Left kidney (tissue), 2 donors: ENCODE data around the gene DUSP22. TPM values are rescaled to one million over a fixed set of nuclear protein-coding genes. Genes with fewer than 3 reads are reported as not detected.
A peak's percentile ranks its signal among the peaks of the same experiment; 100 is the strongest.
"Not testable (repeated sequence)": the region's sequence is repeated elsewhere in the genome, so short reads cannot be mapped to it uniquely, and the experiment has no call there.

Experiments used
- DNase-seq: peaks from one replicate; pipeline ENCODE4 v3.0.0-alpha.2; 2013
- polyA plus RNA-seq: library from polyadenylated mRNA; unstranded; fragments of 120-200 nt; gene quantifications from one replicate; pipeline ENCODE4 v1.2.1, GENCODE V29; 2013; ENCODE audit not compliant: insufficient read length

DUSP22 gene
- polyA plus RNA-seq, 1 donor: 21.2 TPM

GRCh38 chr6:278494-278893, 13.8 kb upstream of the DUSP22 start:
- DNase-seq: no peak

- DNase-seq: no peak
Observed at GRCh38 chr6:279341-280029, 12.8 kb upstream of the DUSP22 start.

- DNase-seq: no peak
Observed at GRCh38 chr6:280775-281468, 11.4 kb upstream of the DUSP22 start.

DNA sequence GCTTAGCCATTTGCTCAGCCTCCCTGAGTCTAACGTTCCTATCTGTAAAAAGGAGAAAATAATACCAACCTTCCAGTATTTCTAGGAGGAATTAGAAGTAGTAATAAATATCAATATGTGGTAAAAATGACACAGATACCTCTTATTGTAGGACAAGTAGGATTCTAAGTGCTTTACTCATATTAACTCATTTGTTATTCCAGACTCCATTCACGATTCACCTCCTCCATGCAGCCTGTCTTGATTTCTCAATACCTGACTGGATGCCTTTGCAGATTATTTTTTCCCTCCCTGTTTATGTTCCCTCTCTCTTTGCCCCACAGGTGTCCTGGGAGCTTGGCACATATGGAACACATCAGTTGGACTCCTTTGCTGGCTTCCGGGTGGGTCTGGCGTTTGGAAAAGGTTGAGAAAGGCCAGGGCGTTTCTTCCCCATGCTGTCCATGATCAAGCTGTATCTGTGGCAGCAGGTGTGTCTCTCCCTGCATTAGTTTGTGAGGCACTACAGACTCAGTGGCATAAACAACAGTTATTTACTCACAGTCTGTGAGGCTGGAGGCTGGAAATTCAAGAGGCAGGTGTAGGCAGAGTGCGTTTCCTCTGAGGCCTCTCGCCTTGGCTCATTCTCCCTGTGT, 10.7 kb upstream of the DUSP22 start:
- no peak for DNase-seq

- DNase-seq: no peak
Observed at GRCh38 chr6:282177-282866, 10.0 kb upstream of the DUSP22 start.

DNA sequence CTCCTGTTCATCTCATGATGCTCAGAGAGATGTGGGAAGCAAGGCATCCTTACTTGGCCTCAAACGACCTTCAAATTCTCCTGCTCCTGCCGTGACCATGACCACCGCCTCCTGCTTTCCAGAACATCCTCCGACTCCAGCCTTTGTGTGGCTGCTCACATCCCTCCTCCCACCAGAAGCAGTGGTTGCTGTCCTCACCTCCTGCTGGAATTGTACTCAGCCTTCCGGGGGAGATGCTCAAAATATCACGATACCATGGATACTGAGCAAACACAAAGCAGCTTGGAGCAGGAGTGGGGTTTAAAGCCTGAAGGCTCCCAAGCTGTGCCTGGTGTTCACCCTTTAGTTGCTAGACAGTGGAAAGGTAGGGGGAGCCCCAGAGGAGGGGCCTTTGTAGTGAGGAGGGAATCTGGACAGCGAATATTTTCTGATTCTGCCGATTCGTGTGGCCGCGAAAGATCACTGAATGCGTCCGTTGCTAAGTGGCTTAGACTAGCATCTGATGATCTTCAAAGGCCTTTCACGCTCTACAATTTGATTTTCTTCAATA, 9.3 kb upstream of the DUSP22 start:
- no peak for DNase-seq

DNA sequence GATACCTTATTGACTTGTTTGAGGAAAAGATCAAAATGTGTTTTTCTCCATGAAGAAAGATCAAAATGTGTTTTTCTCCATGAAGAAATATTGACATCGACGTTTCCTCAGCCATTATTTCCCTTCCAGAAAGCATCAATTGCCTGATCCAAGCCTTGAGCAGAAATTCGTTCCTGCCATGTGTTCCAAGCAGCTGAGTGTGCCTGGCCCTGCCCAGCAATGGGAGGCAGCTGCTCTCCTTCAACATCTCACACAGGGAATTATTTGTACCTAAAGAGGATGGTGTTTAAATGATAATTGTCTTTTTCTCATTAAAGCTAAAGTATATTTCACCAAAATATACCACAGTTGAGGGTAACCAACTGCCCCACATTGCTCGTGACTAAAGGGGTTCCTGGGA, 7.8 kb upstream of the DUSP22 start:
- DNase-seq: no peak

DNA sequence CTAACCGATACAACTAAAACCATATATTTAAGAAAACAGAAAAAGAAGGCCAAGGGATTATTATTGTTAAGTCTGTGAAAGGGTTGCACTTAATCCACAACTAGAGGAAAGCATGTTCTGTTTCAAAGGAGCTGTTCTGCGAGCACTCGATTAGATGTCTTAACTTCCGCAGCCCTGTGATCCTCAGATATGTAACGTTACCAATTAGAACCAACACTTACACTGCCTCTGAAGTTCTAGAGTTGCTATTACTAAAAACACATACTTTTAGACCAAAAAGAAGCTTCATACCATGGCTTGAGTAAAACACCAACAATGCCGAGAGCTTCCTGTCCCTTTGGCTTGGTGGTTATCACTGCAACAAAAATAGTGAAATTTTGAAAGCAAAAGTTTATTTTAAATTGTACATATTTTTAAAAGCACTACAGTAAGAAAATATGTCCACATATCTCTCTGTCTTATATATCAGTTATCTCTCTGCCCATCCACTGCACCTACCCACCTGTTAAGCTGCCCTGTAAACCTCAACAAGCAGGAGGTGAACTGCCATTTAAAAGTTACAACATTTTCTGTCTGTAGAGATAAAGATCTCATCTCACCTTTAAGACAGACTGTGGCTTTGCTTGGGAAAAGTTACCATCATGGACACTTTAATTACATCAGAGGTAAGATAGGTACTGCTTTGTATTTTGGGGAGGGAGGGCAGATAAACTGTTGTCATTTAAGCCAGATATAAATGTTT, 7.1 kb upstream of the DUSP22 start:
- no peak for DNase-seq

GRCh38 chr6:285902-286301, 6.4 kb upstream of the DUSP22 start:
- DNase-seq: not testable (repeated sequence)

DNA sequence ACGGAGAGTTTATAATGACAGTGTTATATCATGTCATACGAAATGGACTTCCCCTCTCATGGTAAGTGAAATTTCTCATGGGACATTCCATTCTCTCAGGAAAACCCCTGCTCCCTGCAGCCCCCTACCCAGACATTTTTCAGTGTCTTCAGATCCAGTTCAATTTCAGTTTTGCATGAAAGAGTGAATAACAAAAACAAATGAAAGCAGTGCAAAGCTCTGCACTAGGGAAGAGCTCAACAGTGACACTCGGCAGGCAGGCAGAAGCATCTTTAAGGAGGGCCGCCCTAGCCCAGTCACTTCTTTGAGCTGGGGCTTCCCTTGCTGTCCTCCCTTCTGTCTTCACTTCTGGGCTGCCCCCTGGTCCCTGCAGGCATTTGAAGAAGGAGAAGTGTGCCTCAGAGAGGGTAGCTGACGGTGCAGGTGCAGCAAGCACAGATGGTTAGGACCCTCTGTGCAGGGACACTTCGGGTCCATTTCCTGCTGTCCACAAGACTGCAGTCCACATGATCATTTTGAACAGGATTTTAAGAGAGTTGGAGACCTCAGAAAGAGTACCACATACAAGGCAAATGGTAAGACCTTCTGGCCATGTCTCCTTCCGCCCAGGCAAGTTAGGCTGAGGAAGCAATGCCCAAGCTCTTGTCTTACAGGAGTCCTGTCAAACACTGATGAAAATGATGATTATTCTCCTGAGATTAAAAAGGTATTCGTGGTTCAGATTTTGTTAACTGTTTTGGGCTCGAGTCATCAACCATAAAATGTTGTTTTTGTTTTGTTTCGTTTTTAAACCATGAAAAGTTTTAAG, 5.4 kb upstream of the DUSP22 start:
- no peak for DNase-seq

GRCh38 chr6:287489-287860, 4.8 kb upstream of the DUSP22 start:
- no peak for DNase-seq

GRCh38 chr6:288866-289265, 3.4 kb upstream of the DUSP22 start:
- DNase-seq: no peak

GRCh38 chr6:290111-290922, 2.0 kb upstream of the DUSP22 start:
- DNase-seq: no peak

GRCh38 chr6:291204-291696, 1.0 kb upstream of the DUSP22 start:
- DNase-seq: no peak

- peak; percentile 41 for DNase-seq
Observed at GRCh38 chr6:292506-293192, 362 bp downstream of the DUSP22 start.

- no peak for DNase-seq
Observed at GRCh38 chr6:293193-294174, 1.2 kb downstream of the DUSP22 start.

DNA sequence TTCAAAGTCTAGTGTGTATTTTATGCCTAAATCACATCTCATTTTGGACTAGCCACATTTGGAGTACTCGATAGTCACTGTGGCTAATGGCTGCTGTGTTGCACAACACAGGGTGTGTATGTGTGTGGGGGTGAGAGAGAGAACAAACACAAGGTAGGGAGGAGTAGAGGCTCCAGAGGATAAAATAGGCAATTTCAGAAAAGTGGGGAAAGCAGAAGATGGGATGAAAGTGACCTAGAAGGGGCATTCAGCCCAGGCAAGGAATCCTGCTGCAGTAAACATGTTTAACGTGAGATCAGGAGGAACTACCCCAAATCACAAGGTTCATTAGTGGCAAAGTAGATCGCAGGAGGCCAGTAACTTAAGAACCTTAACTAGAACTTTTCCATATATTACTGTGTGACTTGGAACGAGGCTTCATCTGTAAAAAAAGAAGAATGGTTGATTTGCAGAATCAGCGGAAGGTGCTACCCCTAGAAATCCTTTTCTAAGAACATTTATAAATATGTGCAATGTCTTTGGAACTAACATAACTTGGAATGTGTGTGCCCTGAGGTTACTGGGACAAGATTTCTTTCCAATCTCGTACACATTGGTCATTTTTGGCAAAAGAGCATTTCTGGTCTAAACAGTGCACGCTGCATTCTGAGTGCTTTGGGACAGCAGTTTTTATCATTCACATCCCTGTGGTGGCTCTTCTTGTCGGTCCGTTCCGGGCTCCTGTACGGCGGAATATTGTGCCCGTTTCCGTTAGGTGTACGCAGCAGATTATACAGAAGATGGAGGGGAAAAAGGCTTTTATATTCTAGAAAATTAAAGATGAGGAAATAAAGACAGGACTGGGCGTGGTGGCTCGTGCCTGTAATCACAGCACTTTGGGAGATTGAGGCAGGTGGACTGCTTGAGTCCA, 2.6 kb downstream of the DUSP22 start:
- DNase-seq: no peak
